ENCODE data around the gene LTA4H. TPM values are rescaled to one million over a fixed set of nuclear protein-coding genes. Genes with fewer than 3 reads are reported as not detected.

The LTA4H gene
- total and polyA plus RNA-seq, 10 of the 15 experiments (the other 5 are each of a cell fraction or from before 2014, with no cell fraction given): 43.9 to 106 (median 47.3) TPM

DNA sequence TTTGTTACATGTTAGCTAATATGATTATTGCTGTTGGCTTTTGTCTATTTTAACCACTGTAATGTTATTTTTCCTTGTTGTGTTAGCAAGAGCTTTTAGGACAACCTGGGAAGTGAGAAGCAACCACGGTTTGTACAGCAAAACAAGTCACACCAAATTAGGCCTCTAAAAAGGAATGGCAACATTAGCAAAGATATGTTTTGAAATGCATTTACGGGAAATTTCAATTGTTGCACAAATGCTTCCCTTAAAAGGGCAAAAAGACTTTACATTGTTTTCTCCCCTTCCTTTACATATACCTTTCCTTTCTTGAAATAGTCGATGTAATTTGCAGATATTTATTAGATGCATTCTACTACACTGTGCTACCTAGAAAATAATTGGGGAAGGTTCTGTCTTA lies 4.1 kb upstream of the LTA4H start:
- WGBS (ENCODE audit: insufficient coverage, insufficient replicate concordance, low lambda C conversion rate, missing lambda C conversion rate): 90% methylated on average over 3 of the region's 3 CpGs
- Histone ChIP-seq H3K27ac (ENCODE audit: control insufficient read depth, insufficient read depth) (no peak overlapping the region), H3K27me3 (replicated peaks in 1 of 2; ENCODE audit: control insufficient read depth in 2 of 2, insufficient read depth in 2 of 2, low read length in 1 of 2) (no peaks in the 10 kb centered on the region), H3K36me3 (ENCODE audit: control insufficient read depth in 2 of 2, insufficient read depth in 2 of 2, low read length in 1 of 2) (no peaks in the 10 kb centered on the region), H2AFZ (ENCODE audit: control insufficient read depth, low read depth, low read length) (no peak overlapping the region), H3K4me1 (ENCODE audit: control insufficient read depth, insufficient read depth, low read length) (peaks cover 4% of the 10 kb centered on the region; the same call in 1 of the 2 replicates), H3K4me2 (ENCODE audit: control insufficient read depth, insufficient read depth) (no peak overlapping the region), H3K9ac (ENCODE audit: control insufficient read depth, insufficient read depth, low read length) (no peak overlapping the region), H3K4me3 (no peak overlapping the region), H4K20me1 (ENCODE audit: control insufficient read depth, insufficient read depth) (no peaks in the 10 kb centered on the region), H3K9me3 (replicated peaks; ENCODE audit: control insufficient read depth, insufficient read depth, low read length) (no peaks in the 10 kb centered on the region), H3K79me2 (ENCODE audit: control insufficient read depth, insufficient read depth, low read length) (peaks cover 3% of the 10 kb centered on the region; the same call in 1 of the 2 replicates)
- CTCF ChIA-PET: interaction anchor here (0.6 kb wide), 1 partner anchor 478 kb away, joined by 3 read pairs; no protein-coding TSS in a partner anchor
- intact Hi-C loops (cut with micrococcal nuclease; ENCODE audit: unreplicated experiment) (loop anchor here (10.0 kb wide), 1 partner anchor 365 kb away; the partner anchor contains the start of gene CDK17), in situ Hi-C loops (cut with MboI) (no loop called here)
- SMC1A ChIA-PET (ENCODE audit: uncharacterized antibody, unreplicated experiment): interaction anchor here (0.6 kb wide), 1 partner anchor 170 kb away, joined by 3 read pairs; no protein-coding TSS in a partner anchor
- DNase-seq (ENCODE audit: low read depth, low spot score) (no peak), ATAC-seq (no peak), FAIRE-seq (no peak)
- TF ChIP-seq RB1 (IDR thresholded peaks at IDR 0.05; ENCODE audit: borderline replicate concordance): no peak
- TF ChIP-seq CREM (IDR thresholded peaks at IDR 0.05; ENCODE audit: low read depth): no peak
- no peak for TF ChIP-seq ZNF217 (IDR thresholded peaks at IDR 0.05)
- TF ChIP-seq NRF1 (conservative IDR thresholded peaks at IDR 0.05; ENCODE audit: low read depth, low read length): no peak
- TF ChIP-seq RFX5 (IDR thresholded peaks at IDR 0.05; ENCODE audit: low read depth, low read length): no peak
- TF ChIP-seq ZBTB40 (IDR thresholded peaks at IDR 0.05; ENCODE audit: borderline replicate concordance): no peak
- TF ChIP-seq KAT2A (conservative IDR thresholded peaks at IDR 0.05; ENCODE audit: control insufficient read depth, low read depth, low read length): no peak
- TF ChIP-seq RAD51 (IDR thresholded peaks at IDR 0.05): no peak
- no peak for TF ChIP-seq MTA2 (IDR thresholded peaks at IDR 0.05; ENCODE audit: low read depth)
- no peak for TF ChIP-seq CTCF (IDR thresholded peaks at IDR 0.05 in 2 of 3, conservative IDR thresholded peaks at IDR 0.05 in 1 of 3; ENCODE audit: control insufficient read depth in 2 of 3, extremely low read depth in 1 of 3, insufficient read depth in 1 of 3, low read depth in 3 of 3, low read length in 3 of 3)
- TF ChIP-seq ZNF24 (IDR thresholded peaks at IDR 0.05): no peak
- no peak for TF ChIP-seq CHD2 (IDR thresholded peaks at IDR 0.05; ENCODE audit: borderline replicate concordance, low read depth, low read length)
- no peak for TF ChIP-seq BACH1 (IDR thresholded peaks at IDR 0.05; ENCODE audit: borderline replicate concordance)
- no peak for TF ChIP-seq ZZZ3 (IDR thresholded peaks at IDR 0.05; ENCODE audit: control insufficient read depth, insufficient read length, low read depth)
- no peak for TF ChIP-seq SUPT20H (IDR thresholded peaks at IDR 0.05; ENCODE audit: borderline replicate concordance, control insufficient read depth, low read depth, low read length)
- RAD21 ChIA-PET (ENCODE audit: unreplicated experiment): no interaction called here
- POLR2A ChIA-PET: no interaction called here
- BruUV-seq (replicated peaks): no TSS peak

Measured in GM12878 (cell line).